Right lobe of liver (tissue), 4 donors: ENCODE data around the gene EPHA1.

ENCODE experiments used
- POLR2A ChIP-seq: fragments of 450-650 bp; IDR thresholded peaks from one replicate; pipeline ENCODE4 v1.6.1; 2017; ENCODE audit warnings: antibody characterized with exemption, mild to moderate bottlenecking
- TF ChIP-seq, protein P1 (sequence below), 4 donors: fragments of 200-600 bp in 3 of 4; fragments of 450-650 bp in 1 of 4; IDR thresholded peaks; one replicate each; pipeline versions ENCODE4 v1.5.1 to v1.8.0; 2016 to 2022; ENCODE audit warnings: antibody characterized with exemption in 4 of 4, mild to moderate bottlenecking in 2 of 4
- donor health status: DM: no; HTN: no; CAD: no.
- donor health status: DM: no; HTN: no; CAD: no.
- donor health status: DM: no; HTN: yes; CAD: no.

DNA sequence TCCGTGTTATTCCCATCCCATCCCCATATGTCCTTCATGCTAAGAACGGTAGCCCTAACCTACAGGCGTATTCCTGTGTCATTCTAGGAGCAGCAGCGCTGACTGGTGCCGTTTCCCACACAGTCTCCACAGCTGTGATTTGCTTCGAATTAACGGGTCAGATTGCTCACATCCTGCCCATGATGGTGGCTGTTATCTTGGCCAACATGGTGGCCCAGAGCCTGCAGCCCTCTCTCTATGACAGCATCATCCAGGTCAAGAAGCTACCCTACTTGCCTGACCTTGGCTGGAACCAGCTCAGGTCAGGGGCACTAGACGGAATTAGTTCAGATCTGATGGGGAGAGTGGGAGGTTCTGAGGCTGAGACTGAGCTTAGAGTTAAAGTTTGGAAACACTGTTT lies 66.8 kb downstream of the EPHA1 start:
- TF ChIP-seq, protein P1, sequence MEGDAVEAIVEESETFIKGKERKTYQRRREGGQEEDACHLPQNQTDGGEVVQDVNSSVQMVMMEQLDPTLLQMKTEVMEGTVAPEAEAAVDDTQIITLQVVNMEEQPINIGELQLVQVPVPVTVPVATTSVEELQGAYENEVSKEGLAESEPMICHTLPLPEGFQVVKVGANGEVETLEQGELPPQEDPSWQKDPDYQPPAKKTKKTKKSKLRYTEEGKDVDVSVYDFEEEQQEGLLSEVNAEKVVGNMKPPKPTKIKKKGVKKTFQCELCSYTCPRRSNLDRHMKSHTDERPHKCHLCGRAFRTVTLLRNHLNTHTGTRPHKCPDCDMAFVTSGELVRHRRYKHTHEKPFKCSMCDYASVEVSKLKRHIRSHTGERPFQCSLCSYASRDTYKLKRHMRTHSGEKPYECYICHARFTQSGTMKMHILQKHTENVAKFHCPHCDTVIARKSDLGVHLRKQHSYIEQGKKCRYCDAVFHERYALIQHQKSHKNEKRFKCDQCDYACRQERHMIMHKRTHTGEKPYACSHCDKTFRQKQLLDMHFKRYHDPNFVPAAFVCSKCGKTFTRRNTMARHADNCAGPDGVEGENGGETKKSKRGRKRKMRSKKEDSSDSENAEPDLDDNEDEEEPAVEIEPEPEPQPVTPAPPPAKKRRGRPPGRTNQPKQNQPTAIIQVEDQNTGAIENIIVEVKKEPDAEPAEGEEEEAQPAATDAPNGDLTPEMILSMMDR (IDR thresholded peaks at IDR 0.05): no peak
- TF ChIP-seq POLR2A: no peak
